Measurements from ENCODE around the gene GDF15.

- TF ChIP-seq BHLHE40 (IDR thresholded peaks at IDR 0.05; ENCODE audit: borderline replicate concordance) (no peak), SP1 (IDR thresholded peaks at IDR 0.05) (no peak), ZNF384 (IDR thresholded peaks at IDR 0.05) (no peak), SUZ12 (IDR thresholded peaks at IDR 0.05) (no peak), FOXK2 (IDR thresholded peaks at IDR 0.05) (no peak)
These were observed 5.6 kb downstream of the GDF15 start for GRCh38 chr19:18391509-18392075.
